Uterus (tissue), 2 donors: ENCODE measurements around the gene CENPO.

Experiments
- CTCF ChIP-seq, 4 experiments: fragments of 200-600 bp in 2 of 4; fragments of 450-650 bp in 2 of 4; sonication (generic) in 2 of 4; IDR thresholded peaks; one replicate each; pipeline ENCODE4 v1.5.1; 2016 to 2019; ENCODE audit warnings: antibody characterized with exemption in 4 of 4, mild to moderate bottlenecking in 2 of 4, moderate library complexity in 1 of 4
- POLR2A ChIP-seq, 2 donors: fragments of 450-650 bp; IDR thresholded peaks; one replicate each; pipeline ENCODE4 v1.6.1; 2016; ENCODE audit warnings: antibody characterized with exemption in 2 of 2, mild to moderate bottlenecking in 1 of 2, moderate library complexity in 1 of 2

GRCh38 chr2:24745825-24746224, 47.4 kb upstream of the CENPO start:
- TF ChIP-seq CTCF (IDR thresholded peaks at IDR 0.05) (no peak), POLR2A (IDR thresholded peaks at IDR 0.05) (no peak)
